ENCODE data around the gene PITRM1. TPM values are rescaled to one million over a fixed set of nuclear protein-coding genes. Genes with fewer than 3 reads are reported as not detected.

The PITRM1 gene
- total and polyA plus RNA-seq, 8 donors = 68.1 to 85.6 (median 71.8) TPM

GRCh38 chr10:3210251-3210877 is 37.8 kb upstream of the PITRM1 start:
- Histone ChIP-seq H3K9me3 (no peaks in the 10 kb centered on the region), H3K36me3 (no peaks in the 10 kb centered on the region), H3K27me3 (no peaks in the 10 kb centered on the region), H3K27ac (no peak overlapping the region), H3K4me3 (no peak overlapping the region), H3K4me1 (no peaks in the 10 kb centered on the region)
- intact Hi-C loops (cut with DNase I) = no loop called here
- no peak for TF ChIP-seq CTCF (IDR thresholded peaks at IDR 0.05)
- ATAC-seq = no peak
- no peak for DNase-seq

GRCh38 chr10:3208481-3209406 is 36.2 kb upstream of the PITRM1 start:
- intact Hi-C loops (cut with DNase I) = no loop called here
- ATAC-seq = no peak

GRCh38 chr10:3207351-3207750 is 34.8 kb upstream of the PITRM1 start:
- ATAC-seq = no peak
- no peak for TF ChIP-seq CTCF (IDR thresholded peaks at IDR 0.05)
- no peak overlapping the region for H3K27ac ChIP-seq
- intact Hi-C loops (cut with DNase I) = no loop called here
- no peak overlapping the region for H3K4me3 ChIP-seq
- H3K27me3 ChIP-seq = no peaks in the 10 kb centered on the region
- no peaks in the 10 kb centered on the region for H3K36me3 ChIP-seq
- H3K4me1 ChIP-seq = no peaks in the 10 kb centered on the region
- H3K9me3 ChIP-seq = no peaks in the 10 kb centered on the region
- no peak for DNase-seq

More at GRCh38 chr10:3208481-3209406, 36.2 kb upstream of the PITRM1 start:
- H3K9me3 ChIP-seq = no peaks in the 10 kb centered on the region
- H3K27me3 ChIP-seq = no peaks in the 10 kb centered on the region
- H3K4me3 ChIP-seq = no peak overlapping the region
- no peaks in the 10 kb centered on the region for H3K36me3 ChIP-seq
- DNase-seq = peak in 1 of 4 donors; percentile 76
- no peak for TF ChIP-seq CTCF (IDR thresholded peaks at IDR 0.05)
- H3K4me1 ChIP-seq = no peaks in the 10 kb centered on the region
- H3K27ac ChIP-seq = no peak overlapping the region

- no peak overlapping the region for H3K27ac ChIP-seq
- DNase-seq = no peak
- no peak for ATAC-seq
- H3K4me3 ChIP-seq = no peak overlapping the region
- H3K27me3 ChIP-seq = no peaks in the 10 kb centered on the region
- no peak for TF ChIP-seq CTCF (IDR thresholded peaks at IDR 0.05)
- no peaks in the 10 kb centered on the region for H3K4me1 ChIP-seq
- no peaks in the 10 kb centered on the region for H3K9me3 ChIP-seq
- intact Hi-C loops (cut with DNase I) = no loop called here
- no peaks in the 10 kb centered on the region for H3K36me3 ChIP-seq
These were observed 34.1 kb upstream of the PITRM1 start for GRCh38 chr10:3206511-3207157.

- intact Hi-C loops (cut with DNase I) = no loop called here
- no peak overlapping the region for H3K4me3 ChIP-seq
- ATAC-seq = no peak
These were observed 31.4 kb upstream of the PITRM1 start for GRCh38 chr10:3203972-3204371.

More at GRCh38 chr10:3203972-3204371, 31.4 kb upstream of the PITRM1 start:
- Histone ChIP-seq H3K36me3 (no peaks in the 10 kb centered on the region), H3K27ac (no peak overlapping the region), H3K9me3 (no peaks in the 10 kb centered on the region), H3K4me1 (no peaks in the 10 kb centered on the region), H3K27me3 (peaks cover 0 to 13% of the 10 kb centered on the region in 2 donors)
- TF ChIP-seq CTCF (IDR thresholded peaks at IDR 0.05) = no peak
- DNase-seq = no peak

Measured in left lung (tissue), 10 donors.